IPS-18c (cell line): ENCODE measurements around the gene SMPD3.

Source experiments
- H3K4me3 ChIP-seq: 2 replicates; pipeline ENCODE4 v1.7.0; 2013; ENCODE audit warnings: low read depth, mild to moderate bottlenecking, low read length, moderate library complexity; ENCODE audit not compliant: insufficient read depth
- H3K9me3 ChIP-seq: one replicate; pipeline ENCODE4 v1.6.1; 2013; ENCODE audit warnings: mild to moderate bottlenecking, low read length, moderate library complexity; ENCODE audit not compliant: control insufficient read depth, insufficient read depth

Gene SMPD3

GRCh38 chr16:68422396-68422960, 25.8 kb downstream of the SMPD3 start:
- no peak overlapping the region for H3K4me3 ChIP-seq
- no peaks in the 10 kb centered on the region for H3K9me3 ChIP-seq

DNA sequence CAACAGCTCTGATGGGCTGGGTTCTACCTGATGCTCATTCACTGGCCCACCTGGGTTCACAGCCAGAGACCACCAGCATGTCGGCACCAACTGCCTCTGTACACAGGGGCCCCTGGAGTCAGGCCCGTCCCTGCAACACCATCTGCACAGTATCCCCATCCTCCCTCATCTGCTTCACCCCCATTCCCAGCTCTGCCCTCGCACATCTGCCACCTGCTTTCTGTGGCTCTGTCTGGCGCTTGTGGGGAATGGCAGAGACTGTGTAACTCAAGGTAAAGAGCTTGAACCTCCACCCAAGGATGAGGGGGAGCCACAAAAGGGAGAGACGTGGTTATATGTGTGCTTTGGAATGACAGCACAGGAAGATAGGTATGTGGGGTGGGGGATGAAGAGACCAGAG, 27.2 kb downstream of the SMPD3 start:
- no peak overlapping the region for H3K4me3 ChIP-seq
- no peaks in the 10 kb centered on the region for H3K9me3 ChIP-seq

DNA sequence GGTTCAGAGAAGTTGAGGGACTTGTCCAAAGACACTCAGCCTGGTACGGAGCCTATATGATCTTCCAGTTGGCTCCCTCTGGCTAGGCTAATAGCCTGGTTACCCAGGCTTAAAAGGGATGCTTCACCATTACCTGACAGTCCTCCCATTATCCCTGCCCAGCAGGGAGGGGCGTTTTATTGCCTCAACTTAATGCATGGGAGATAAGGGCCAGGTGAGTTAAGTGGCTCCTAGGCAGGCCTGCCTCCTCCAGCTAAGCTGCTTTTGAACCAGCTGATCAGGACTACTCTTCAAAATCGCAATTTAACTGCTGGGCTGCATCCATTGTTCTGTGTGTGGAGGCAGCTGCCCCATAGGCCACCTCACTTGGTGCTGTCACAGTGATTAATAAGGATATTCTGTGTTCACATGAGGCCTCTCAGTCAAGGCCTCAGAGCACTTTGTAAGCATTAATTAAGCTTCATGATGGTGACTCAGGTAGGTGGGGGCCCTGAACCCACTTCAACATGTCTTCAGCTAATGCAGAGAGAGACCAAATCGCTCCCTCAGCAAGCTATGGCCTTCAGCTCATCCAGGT, 27.9 kb downstream of the SMPD3 start:
- Histone ChIP-seq H3K9me3 (no peaks in the 10 kb centered on the region), H3K4me3 (no peak overlapping the region)

DNA sequence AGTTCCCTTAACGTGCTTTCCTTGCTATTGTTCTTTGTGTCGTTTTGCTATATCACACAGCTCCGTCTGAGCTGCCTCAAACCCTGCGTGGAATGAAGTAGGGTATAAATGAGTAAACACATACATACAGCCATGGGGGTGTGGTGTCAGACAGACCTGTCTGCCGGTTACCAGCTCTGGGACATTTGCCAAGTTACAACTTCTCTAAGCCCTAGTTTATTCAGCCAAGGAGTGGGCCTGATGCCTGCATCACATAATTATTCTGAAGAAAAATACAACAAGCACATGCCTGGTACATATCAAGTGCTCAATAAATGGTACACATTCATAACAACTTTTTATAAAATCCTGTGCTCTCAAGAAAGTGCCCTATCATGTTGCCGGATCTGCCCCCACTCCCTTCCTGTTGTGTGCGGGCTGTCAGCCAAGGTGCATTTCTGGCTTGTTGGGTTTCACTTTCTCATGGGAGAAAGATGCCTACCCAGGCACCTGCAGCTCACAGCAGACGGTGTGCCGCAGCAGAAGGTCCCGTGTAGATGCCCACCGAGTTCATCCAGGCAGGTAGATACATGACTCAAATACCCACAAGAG, 30.5 kb downstream of the SMPD3 start:
- no peaks in the 10 kb centered on the region for H3K9me3 ChIP-seq
- no peak overlapping the region for H3K4me3 ChIP-seq

DNA sequence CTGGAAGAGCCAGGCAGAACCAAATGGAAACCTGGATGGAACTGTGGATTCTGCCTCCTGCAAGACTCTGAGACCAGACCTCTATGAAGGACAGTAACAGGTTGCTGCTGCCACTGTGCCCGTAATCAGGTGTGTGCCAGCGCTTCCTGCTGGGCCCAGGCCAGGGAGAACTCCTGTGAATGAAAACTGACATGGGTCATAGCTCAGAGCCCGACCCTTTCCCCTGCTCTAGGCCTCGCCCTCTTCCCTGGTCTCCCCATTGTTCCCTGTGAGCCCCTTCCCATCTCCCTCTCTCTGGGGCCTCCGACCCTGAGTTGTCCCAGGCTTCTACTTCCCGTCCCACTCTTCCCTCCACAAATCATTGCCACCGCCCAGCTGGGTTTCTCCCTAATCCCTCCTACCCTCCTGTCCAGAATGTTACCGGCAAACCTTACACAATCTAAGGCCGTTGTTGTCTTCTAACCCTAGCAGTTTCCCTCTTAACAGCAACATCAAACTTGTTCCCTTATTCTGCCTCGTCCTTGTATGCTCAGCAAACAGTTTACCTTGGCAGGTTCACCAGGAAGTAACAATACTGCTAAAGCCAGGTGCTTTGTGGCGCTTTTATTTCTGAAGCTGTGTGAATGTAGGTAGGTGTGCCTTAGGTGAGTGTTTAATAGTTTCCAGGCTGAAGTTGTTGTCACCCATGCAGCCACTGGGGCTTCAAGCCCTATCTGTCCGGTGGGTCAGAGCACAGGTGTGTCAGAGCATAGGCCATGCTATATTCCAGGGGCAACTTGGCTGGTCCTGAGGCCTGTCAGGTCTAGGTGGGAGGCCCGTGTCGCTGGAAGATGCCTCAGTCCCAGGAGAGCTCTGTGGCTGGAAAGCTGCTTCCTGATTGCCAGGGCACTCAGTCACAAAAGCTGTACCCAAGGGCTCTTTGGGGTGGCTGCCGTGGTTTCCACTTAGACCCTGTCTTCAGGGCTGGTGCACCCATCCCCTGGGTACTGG, 32.0 kb downstream of the SMPD3 start:
- H3K4me3 ChIP-seq, result no peak overlapping the region

DNA sequence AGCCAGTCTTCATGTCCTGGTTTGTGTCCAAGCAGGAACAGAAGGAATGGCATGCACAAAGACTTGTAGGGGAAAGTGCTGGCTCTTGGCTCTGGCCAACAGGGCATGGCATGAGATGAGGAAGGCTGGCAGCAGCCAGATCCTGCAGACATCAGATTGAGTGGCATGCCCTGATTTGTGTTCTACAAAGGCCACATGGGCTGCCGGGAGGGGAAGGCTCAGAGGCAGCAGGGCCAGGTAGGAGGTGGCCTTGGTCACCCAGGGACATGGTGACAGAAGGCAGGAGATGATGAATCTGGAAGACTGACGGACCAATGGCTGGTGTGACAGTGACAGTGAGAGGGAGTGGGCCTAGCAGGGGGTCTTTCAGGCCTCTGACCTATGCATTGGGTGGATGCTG, 33.7 kb downstream of the SMPD3 start:
- no peaks in the 10 kb centered on the region for H3K9me3 ChIP-seq
- H3K4me3 ChIP-seq, result no peak overlapping the region

More for the DNA sequence above, 32.0 kb downstream of the SMPD3 start:
- no peaks in the 10 kb centered on the region for H3K9me3 ChIP-seq

- Histone ChIP-seq H3K4me3 (no peak overlapping the region), H3K9me3 (no peaks in the 10 kb centered on the region)
These were observed 36.2 kb downstream of the SMPD3 start for GRCh38 chr16:68412061-68412460.

GRCh38 chr16:68411086-68411485, 37.2 kb downstream of the SMPD3 start:
- no peaks in the 10 kb centered on the region for H3K9me3 ChIP-seq

DNA sequence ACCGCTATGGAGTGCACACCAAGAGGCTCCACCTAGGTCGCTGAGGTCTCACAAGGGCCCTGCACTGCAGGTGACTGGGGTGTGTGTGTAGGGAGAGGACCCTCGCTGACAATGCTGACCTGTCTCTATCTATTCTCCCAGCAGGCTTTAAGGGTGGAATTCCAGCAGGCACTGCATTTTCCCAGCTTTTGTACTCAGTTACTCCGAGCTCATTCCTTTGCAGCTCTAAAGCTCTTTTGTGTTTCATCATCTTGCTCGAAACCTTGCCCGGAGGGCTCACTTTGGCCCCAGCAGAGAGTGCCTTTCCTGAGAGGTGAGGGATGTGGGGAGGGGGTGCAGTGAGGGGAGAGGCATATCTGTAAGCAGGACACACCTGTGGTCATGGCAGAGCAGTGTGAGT, 39.3 kb downstream of the SMPD3 start:
- Histone ChIP-seq H3K4me3 (no peak overlapping the region), H3K9me3 (no peaks in the 10 kb centered on the region)

More at GRCh38 chr16:68411086-68411485, 37.2 kb downstream of the SMPD3 start:
- H3K4me3 ChIP-seq, result no peak overlapping the region

DNA sequence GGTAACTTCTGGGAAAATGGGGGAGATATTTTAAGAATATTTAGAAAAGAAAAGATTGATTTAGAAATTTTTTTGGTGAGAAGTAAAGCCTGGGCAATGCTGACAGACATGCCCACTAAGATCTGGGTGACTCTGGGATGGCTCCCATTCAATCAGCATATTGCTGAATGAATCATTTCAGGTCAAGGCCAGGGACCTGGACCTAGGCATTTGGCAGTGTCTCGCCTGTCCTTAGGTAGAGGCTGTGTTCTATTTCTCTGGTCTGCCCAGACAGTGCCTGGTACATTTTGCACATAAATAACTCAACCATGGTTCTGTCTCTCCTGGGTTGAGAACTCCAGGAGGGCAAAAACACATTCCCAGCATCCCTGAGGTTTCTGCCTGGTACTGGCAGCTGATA, 39.9 kb downstream of the SMPD3 start:
- Histone ChIP-seq H3K4me3 (no peak overlapping the region), H3K9me3 (no peaks in the 10 kb centered on the region)

DNA sequence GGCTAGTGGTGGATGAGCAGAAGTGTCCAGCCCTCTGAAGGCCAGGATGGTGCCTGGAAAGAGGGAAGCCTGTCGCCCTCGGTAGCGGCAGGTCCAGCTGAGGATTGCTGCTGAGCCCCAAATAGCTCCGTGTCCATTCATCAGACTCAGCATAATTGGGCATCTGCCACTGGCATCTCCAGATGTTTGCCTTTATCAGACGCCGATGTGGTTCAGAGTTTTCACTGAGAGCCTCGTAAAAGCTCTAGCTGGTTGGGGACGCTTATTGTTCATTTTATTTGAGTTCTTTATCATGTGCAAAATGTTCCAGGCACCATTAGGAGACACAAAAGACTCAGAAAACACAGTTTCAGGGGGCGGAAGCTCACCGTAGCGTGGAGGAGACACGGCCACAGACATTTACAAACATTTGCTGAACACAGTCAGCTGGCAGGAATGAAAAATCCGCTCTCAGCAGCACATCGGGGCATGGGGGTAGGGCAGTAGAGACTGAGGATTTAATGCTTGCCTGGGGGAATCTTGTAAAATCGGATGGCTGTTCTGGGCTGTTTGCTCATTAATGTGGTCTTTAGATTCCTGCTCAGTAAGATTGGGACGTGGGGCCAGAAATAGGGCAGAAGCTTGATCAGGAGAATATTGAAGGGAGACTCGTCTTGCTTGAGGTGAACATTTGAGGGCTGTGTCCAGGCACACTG, 41.7 kb downstream of the SMPD3 start:
- no peak overlapping the region for H3K4me3 ChIP-seq
- no peaks in the 10 kb centered on the region for H3K9me3 ChIP-seq

GRCh38 chr16:68404736-68405345, 43.5 kb downstream of the SMPD3 start:
- H3K4me3 ChIP-seq, result no peak overlapping the region
- peaks cover 2% of the 10 kb centered on the region for H3K9me3 ChIP-seq

GRCh38 chr16:68403704-68404103, 44.6 kb downstream of the SMPD3 start:
- H3K9me3 ChIP-seq, result peaks cover 2% of the 10 kb centered on the region
- H3K4me3 ChIP-seq, result no peak overlapping the region

- H3K4me3 ChIP-seq, result no peak overlapping the region
- peaks cover 2% of the 10 kb centered on the region for H3K9me3 ChIP-seq
These were observed 45.1 kb downstream of the SMPD3 start for GRCh38 chr16:68403177-68403576.

DNA sequence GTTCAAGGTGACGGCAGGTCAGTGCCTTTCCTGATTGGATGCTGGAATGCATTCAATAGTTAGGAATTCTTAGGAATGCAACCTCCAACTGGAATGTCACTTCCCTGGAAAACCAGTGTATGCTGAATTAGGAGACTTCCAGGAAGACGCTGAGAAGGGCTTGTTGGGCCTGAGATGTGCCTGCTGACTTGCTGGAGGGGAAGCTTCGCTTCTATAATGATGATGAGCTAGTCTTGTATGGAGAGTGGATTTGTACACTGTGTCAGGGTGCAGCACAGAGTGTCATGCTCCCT, 45.6 kb downstream of the SMPD3 start:
- H3K4me3 ChIP-seq, result no peak overlapping the region
- H3K9me3 ChIP-seq, result peaks cover 2% of the 10 kb centered on the region

GRCh38 chr16:68401871-68402747, 46.2 kb downstream of the SMPD3 start:
- peaks cover 2% of the 10 kb centered on the region for H3K9me3 ChIP-seq
- no peak overlapping the region for H3K4me3 ChIP-seq
